Umbilical cord (tissue), 2 donors: ENCODE results near the gene CACNG5. TPM values are rescaled to one million over a fixed set of nuclear protein-coding genes. Genes with fewer than 3 reads are reported as not detected.
"Not testable (repeated sequence)": the region's sequence is repeated elsewhere in the genome, so short reads cannot be mapped to it uniquely, and the experiment has no call there.

Experiments
- DNase-seq: peaks from one replicate; pipeline ENCODE4 v3.0.0-alpha.2; 2015; ENCODE audit warnings: low spot score
- total RNA-seq: library from RNA; depleted of rRNA; stranded (reverse); fragments of >200 nt; gene quantifications from one replicate; pipeline ENCODE4 v1.2.3, GENCODE V29; 2014; ENCODE audit warnings: low replicate concordance; ENCODE audit not compliant: insufficient read depth

Gene CACNG5
- total RNA-seq, 1 donor from 2014 or later: not detected

DNA sequence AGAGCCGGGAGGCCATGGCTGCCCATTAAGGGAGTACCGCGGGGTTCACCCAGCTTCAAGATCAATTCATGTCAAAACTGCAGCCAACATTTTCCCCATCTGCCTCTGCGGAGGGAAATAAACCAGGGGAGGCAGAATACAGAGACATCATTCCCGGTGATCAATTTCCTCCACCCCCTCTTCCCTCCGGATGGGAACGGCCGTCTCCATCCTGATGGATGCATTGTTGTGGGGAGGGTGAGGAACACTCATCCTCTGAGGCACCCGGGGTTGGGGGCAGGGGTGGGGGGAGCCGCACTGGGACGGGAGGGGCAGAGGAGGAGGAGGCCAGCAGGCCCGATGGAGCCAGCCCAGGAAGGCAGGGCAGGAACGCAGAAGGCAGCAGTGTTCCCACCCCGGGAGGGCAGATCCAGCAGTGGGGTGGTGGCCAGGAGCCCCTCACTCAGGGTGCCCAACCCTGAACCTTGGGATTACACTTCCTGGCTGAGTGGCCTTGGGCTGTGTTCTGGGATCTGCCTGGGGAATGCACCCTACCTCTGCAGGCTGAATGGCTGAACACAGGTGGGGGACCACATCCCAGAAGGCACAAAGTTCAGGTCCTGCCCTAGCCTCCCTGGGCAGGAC is 14.2 kb downstream of the CACNG5 start:
- no peak for DNase-seq

GRCh38 chr17:66849851-66850580 is 15.1 kb downstream of the CACNG5 start:
- no peak for DNase-seq

GRCh38 chr17:66850692-66851091 is 15.8 kb downstream of the CACNG5 start:
- peak; percentile 4 for DNase-seq

DNA sequence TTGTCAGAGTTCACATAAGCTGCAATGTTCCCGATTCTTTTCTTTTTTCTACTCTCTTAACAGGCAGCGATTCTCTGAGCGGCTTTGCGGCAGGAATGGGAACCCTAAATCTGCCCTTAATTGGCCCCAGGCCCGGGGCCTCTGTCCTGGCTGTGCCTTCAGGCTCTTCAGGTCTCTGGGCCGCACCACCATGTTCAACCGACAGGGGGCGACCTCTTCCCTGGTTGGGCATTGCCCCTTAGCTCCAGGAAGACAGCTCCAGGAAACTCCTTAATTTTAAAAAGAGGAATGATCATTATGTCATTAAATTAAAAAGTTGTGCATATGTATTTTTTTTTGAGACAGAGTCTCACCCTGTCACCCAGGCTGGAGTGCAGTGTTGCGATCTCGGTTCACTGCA is 20.3 kb downstream of the CACNG5 start:
- DNase-seq: no peak

DNA sequence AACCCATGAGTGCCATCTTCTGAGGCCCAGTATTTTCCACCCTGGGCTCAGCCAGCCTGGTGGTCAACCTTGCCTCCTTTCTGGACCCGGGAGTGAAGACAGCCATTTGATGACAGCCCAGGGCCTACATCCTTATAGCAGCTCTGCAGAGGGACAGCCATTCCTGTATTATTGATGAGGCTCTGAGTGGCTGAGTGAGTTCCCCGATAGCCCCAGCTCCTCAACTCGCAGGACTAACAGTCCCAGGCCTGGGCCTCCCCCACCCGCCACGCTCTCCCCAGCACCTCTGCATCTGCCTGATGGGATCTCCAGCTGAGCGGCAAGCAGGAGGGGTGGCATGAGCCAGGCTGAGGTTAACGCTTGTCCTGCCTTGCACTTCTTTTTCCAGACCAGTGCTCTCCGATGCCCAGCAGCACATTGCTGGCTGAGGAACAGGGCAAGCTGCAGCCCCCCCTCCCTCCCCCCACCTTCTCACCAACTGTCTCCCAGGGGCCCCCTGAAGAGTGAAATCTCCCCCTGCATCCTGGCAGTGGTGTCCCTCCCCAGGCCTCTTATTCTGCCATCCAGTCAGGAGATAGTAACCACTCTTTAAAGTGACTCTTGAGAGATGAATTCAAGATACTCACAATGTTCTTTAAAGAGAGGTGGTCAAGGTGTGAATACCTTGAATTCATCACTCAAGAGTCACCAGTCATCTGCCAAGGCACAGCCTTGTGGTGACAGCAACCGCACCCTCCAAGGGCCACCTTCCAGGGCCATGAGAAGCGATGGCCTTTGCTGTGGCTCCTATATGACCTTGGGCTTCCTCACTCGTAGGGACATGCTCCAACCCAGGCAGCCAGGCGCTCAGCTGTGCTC is 23.5 kb downstream of the CACNG5 start:
- no peak for DNase-seq

GRCh38 chr17:66859353-66859752 is 24.4 kb downstream of the CACNG5 start:
- no peak for DNase-seq

- no peak for DNase-seq
Measured at GRCh38 chr17:66860204-66860603, 25.3 kb downstream of the CACNG5 start.

DNA sequence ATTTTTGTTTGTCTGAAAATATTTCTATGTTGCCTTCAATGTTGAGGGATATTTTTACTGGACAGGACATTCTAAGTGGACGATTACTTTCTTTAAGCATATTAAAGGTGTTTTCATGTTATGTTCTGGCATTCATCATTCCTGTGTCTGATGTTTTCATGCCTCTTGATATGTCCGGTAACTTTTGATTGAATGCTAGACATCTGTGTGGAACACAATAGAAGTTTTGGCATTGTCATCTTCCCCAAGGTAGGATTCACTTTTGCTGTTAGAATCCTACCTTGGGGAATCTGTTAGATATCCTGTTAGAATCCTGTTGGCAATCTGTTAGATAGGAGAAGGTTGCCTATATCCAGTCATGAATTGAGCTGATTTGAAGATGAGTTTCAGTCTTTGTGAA is 28.9 kb downstream of the CACNG5 start:
- no peak for DNase-seq

DNA sequence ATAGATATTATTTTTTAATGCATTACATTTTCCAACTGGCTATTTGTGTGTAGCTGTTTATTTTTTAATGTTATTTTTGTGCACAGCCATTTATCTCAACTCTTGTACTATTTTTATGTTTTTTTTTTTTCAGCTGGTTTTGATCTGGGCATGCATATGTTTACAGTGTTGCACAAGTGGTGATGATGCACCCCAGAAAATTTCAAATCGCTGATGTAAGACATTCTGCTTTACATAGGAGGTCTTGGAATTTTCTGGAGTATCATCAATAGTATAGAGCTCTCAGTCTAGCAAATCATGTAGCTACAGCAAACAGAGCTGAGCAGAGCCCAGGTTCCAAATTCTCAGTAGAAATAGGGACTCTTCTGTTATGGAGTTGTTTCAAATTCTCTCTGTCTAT is 30.2 kb downstream of the CACNG5 start:
- no peak for DNase-seq

DNA sequence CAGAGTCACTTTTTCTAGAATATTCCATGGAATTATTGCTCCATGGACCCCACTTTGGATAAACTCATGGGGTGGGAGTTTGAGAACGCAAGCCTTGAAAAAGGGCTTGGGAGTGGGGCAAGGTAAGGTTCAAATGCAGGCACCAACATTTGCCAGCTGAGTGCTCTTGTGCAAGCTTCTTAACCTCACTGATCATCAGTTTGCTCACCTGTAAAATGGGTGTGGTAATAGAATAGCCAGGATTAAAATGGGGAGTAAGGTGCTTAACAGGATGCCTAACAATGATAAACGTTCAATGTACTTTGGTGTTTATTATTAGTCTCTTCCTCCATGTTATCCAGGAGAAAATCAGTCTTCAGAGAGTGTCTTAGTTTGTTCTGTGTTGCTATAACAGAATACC is 39.0 kb downstream of the CACNG5 start:
- no peak for DNase-seq

GRCh38 chr17:66884931-66885330 is 50.0 kb downstream of the CACNG5 start:
- DNase-seq: no peak

DNA sequence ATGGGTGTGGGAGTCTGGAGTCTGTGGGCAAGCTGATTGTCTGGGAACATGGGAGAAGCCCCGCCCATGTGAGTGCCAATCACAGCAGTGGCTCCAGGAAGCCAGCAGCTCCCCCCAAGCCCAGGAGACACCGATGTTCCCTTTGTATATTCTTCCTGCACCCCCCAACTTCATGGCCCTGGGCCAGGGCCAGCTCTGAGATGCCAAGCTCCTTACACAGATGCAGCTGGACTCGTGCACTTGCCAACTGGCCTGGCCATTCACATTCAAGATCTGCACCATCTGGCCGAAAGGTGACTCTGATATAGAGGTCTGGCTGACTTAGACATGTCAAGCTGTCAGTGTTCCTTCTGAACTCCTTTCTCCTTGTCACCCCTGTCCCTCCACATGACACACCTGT is 50.5 kb downstream of the CACNG5 start:
- DNase-seq: no peak

DNA sequence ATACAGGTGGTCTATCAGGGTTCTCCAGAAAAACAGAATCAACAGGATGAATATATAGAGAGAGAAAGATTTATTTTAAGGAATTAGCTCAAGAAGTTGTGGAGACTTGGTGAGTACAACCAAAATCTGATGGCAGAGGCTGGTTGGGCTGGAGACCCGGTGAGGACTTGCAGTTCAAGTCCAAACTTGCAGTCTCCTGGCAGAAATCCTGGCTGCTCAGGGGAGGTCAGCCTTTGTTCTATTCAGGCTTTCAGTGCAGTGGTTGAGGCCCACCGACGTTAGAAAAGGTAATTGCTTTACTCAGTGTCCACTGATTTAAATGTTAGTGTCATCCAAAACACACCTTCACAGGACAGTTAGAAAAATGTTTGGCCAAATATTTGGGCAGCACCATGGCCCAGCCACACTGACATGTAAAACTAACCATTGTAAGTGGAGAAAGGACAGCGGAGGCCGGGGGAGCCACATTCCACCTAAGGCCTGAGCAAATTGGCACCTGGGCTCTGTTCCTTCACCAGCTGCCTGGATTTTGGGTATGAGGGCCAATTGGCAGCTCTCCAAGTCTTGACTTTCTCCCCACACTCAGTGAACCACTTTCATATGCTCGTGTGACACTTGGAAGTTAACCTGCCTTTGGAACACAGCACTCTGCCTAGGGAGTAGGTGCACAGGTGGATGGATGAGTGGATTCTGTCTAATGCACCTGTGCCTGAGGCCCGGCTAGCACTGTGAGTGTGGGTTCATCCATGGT is 54.7 kb downstream of the CACNG5 start:
- DNase-seq: no peak

DNA sequence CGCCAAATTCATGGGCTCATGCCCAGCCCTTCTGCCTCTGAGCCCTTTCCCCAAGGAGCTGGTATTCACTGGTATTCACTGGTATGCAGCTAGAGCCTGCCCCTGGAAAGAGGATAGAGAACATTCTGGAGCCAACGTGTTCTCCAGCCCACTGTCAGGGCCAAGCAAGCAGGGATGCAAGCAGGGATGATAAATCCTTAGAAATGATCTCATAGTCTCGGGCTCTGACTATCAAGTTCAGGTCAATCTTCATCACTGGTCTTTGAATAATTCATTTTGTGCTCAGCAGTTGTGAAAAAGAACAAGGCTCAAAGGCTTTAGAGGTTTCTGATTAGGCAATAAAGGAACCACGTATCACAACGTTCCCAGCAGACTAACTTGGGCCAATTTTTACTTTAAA is 57.3 kb downstream of the CACNG5 start:
- DNase-seq: no peak

DNA sequence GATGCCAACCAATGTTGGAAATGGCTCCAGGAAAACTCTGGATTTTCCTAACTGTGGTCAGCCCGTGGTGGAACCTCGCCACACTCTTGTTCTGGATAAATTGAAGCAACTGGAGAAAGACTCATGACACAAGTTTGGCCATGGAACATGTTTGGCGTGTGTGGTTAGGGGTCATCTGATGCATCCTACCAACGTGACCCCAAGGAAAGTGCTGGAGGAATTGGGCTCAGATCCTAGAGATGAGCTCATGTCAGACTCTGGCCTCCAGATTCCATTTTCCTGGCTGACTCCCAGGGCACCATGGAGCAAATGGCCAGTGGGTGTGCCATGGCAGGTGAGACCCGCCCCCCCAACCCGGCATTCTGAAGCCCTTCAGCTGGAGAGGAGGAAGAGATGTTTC is 58.5 kb downstream of the CACNG5 start:
- DNase-seq: no peak

DNA sequence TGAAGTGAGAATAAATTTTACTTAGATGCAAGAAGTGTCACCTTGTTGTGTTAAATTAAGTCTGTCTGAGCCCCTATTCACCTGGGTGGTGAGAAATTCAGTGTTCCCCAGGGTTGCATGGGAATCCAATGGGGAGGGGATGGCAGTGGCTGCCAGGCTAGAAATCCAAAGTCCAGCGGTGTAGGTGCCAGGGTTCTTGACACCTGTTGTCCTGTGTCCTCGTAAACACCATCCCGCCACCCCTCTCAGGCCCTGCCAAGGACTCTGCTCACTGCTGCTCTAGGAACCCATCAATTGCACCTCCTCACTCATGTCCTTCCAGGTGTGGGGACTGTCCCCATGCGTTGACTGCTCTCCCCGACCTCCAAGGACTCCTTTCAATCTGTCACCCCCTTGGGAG is 58.9 kb downstream of the CACNG5 start:
- DNase-seq: no peak

DNA sequence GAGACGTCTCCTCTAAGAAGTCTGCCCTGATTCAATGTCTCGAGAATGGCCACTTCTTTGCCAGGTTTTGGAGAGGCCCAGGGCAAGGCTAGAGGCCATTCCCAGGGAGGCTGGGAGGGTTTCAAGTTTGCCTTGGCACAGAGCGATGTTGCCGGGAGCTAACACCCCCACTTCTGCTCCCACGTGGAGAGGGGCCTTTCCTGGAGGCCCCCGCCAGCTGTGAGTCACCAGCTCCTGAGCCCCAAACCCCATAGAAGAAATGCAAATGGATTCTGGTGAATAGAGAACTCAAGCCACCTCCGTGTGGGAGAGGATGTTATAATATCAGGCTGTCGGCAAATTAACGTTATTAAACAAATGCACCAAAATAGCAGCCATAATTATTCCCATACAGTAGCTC is 62.2 kb downstream of the CACNG5 start:
- no peak for DNase-seq

- DNase-seq: no peak
Measured at GRCh38 chr17:66898536-66898935, 63.6 kb downstream of the CACNG5 start.

DNA sequence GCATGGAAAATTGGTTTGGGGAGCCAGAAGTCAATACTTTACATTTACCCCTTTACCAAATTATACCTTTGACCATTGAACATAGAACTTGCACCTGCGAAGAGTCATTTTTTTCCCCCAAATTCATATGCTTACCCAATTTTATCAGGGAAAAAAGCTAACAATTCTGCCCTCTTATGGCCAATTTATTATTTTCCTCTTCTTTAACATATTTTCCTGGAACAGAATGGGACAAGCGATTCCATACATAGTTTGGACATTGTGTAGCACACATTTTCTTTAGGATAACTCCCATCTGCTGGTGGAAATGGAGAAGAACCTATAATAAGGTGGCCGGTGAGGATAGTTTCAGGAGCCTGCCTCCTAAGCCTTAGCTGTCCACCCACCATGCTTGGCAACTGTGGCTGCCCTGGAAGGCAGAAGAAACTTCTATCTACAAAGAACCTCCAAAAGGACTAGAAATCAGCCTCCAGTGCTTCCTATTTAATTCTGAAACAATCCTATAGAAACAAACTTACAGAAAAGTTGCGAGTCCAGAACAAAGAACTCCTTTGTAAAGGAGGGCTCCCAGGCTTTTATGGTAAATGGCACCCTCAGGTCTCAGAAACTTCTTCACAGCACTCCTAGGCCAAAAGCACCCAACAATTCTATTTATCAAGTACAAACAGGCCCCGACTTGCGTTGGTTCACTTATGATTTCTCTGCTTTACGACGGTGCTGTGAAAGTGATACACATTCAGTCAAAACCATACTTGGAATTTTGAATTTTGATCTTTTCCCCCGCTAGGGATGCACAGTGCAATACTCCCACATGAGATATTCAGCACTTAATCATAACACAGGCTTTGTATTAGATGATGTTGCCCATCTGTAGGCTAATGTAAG is 65.5 kb downstream of the CACNG5 start:
- DNase-seq: peak; percentile 43

DNA sequence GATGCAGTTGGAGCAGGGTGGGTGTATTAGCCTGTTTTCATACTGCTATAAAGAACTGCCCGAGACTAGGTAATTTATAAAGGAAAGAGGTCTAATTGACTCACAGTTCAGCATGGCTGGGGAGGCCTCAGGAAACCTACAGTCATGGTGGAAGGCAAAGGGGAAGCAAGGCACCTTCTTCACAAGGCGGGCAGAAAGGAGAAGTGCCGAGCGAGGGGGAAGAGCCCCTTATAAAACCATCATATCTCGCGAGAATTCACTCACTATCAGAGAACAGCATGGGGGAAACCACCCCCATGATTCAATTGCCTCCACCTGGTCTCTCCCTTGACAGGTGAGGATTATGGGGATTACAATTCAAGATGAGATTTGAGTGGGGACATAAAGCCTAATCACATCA is 68.4 kb downstream of the CACNG5 start:
- not testable (repeated sequence) for DNase-seq

DNA sequence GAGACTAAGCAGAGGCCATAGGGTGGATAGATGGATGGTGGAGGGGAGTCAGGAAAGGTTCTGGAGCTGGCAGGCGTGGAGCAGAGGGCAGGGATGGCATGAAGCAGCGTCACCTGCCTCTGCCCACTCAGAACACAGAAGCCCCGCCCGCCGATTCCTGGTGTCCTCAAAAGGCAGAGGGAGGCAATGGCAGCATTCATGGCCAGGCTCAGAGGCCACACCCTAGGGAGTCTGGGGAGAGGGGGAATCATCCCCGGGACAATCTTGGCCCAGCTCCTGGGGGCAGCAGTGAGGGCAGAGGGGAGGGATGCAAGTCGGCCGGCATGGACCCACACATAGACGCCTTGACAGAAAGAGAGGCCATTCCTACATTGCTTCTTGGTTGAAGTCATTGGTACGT is 68.9 kb downstream of the CACNG5 start:
- DNase-seq: no peak
